ENCODE measurements around the gene MTOR.
A peak's percentile ranks its signal among the peaks of the same experiment; 100 is the strongest.
"Not testable (repeated sequence)": the region's sequence is repeated elsewhere in the genome, so short reads cannot be mapped to it uniquely, and the experiment has no call there.

Gene MTOR

GRCh38 chr1:11272832-11273594, 10.7 kb upstream of the MTOR start, which contains the start of gene UBIAD1:
Gene UBIAD1 (plus strand): TSS chr1:11273198. CDS start chr1:11273532, 334 bp downstream.
- peak within 1 kb of the TSS; percentile 76 for H3K9ac ChIP-seq (ENCODE audit: low read length)
- H3K4me3 ChIP-seq (ENCODE audit: low read length) = peak within 1 kb of the TSS; percentile 98
- peaks cover 7% of the 10 kb centered on the region for H3K4me1 ChIP-seq (ENCODE audit: control insufficient read depth, insufficient read depth, low read length)
- H3K36me3 ChIP-seq (ENCODE audit: control insufficient read depth, insufficient read depth, low read length) = no peaks in the 10 kb centered on the region
- peak within 1 kb of the TSS; percentile 96 for H3K27ac ChIP-seq (ENCODE audit: low read depth, low read length)
- H3K27me3 ChIP-seq (ENCODE audit: control insufficient read depth, insufficient read depth, low read length) = no peaks in the 10 kb centered on the region

GRCh38 chr1:11272544-11272831, 10.1 kb upstream of the MTOR start:
- Histone ChIP-seq H3K27me3 (ENCODE audit: control insufficient read depth, insufficient read depth, low read length) (no peaks in the 10 kb centered on the region), H3K4me3 (ENCODE audit: low read length) (peak overlapping the region; percentile 35), H3K4me1 (ENCODE audit: control insufficient read depth, insufficient read depth, low read length) (peaks cover 7% of the 10 kb centered on the region), H3K27ac (ENCODE audit: low read depth, low read length) (no peak overlapping the region), H3K36me3 (ENCODE audit: control insufficient read depth, insufficient read depth, low read length) (no peaks in the 10 kb centered on the region), H3K9ac (ENCODE audit: low read length) (no peak overlapping the region)

- H3K27ac ChIP-seq (ENCODE audit: low read depth, low read length); H3K4me1 ChIP-seq (ENCODE audit: control insufficient read depth, insufficient read depth, low read length); H3K27me3 ChIP-seq (ENCODE audit: control insufficient read depth, insufficient read depth, low read length); H3K4me3 ChIP-seq (ENCODE audit: low read length); H3K9ac ChIP-seq (ENCODE audit: low read length); H3K36me3 ChIP-seq (ENCODE audit: control insufficient read depth, insufficient read depth, low read length): not testable (repeated sequence)
These were observed 5.3 kb upstream of the MTOR start for GRCh38 chr1:11267350-11268337.

GRCh38 chr1:11266268-11267074, 4.1 kb upstream of the MTOR start:
- Histone ChIP-seq H3K4me3 (ENCODE audit: low read length) (no peak overlapping the region), H3K27me3 (ENCODE audit: control insufficient read depth, insufficient read depth, low read length) (no peaks in the 10 kb centered on the region), H3K36me3 (ENCODE audit: control insufficient read depth, insufficient read depth, low read length) (no peaks in the 10 kb centered on the region), H3K27ac (ENCODE audit: low read depth, low read length) (no peak overlapping the region), H3K4me1 (ENCODE audit: control insufficient read depth, insufficient read depth, low read length) (peaks cover 4% of the 10 kb centered on the region), H3K9ac (ENCODE audit: low read length) (no peak overlapping the region)

GRCh38 chr1:11256299-11256698, 6.1 kb downstream of the MTOR start:
- no peak overlapping the region for H3K27ac ChIP-seq (ENCODE audit: low read depth, low read length)
- H3K36me3 ChIP-seq (ENCODE audit: control insufficient read depth, insufficient read depth, low read length) = peaks cover 39% of the 10 kb centered on the region

GRCh38 chr1:11253226-11253625, 9.1 kb downstream of the MTOR start:
- H3K4me1 ChIP-seq (ENCODE audit: control insufficient read depth, insufficient read depth, low read length) = no peaks in the 10 kb centered on the region
- H3K4me3 ChIP-seq (ENCODE audit: low read length) = no peak overlapping the region
- H3K36me3 ChIP-seq (ENCODE audit: control insufficient read depth, insufficient read depth, low read length) = peaks cover 35% of the 10 kb centered on the region
- no peaks in the 10 kb centered on the region for H3K27me3 ChIP-seq (ENCODE audit: control insufficient read depth, insufficient read depth, low read length)
- H3K27ac ChIP-seq (ENCODE audit: low read depth, low read length) = no peak overlapping the region
- H3K9ac ChIP-seq (ENCODE audit: low read length) = no peak overlapping the region

More at GRCh38 chr1:11256299-11256698, 6.1 kb downstream of the MTOR start:
- Histone ChIP-seq H3K4me1 (ENCODE audit: control insufficient read depth, insufficient read depth, low read length) (no peaks in the 10 kb centered on the region), H3K4me3 (ENCODE audit: low read length) (no peak overlapping the region), H3K27me3 (ENCODE audit: control insufficient read depth, insufficient read depth, low read length) (no peaks in the 10 kb centered on the region), H3K9ac (ENCODE audit: low read length) (no peak overlapping the region)

GRCh38 chr1:11252538-11252937, 9.8 kb downstream of the MTOR start:
- H3K4me3 ChIP-seq (ENCODE audit: low read length) = no peak overlapping the region
- H3K4me1 ChIP-seq (ENCODE audit: control insufficient read depth, insufficient read depth, low read length) = no peaks in the 10 kb centered on the region
- no peak overlapping the region for H3K27ac ChIP-seq (ENCODE audit: low read depth, low read length)
- no peaks in the 10 kb centered on the region for H3K27me3 ChIP-seq (ENCODE audit: control insufficient read depth, insufficient read depth, low read length)
- H3K9ac ChIP-seq (ENCODE audit: low read length) = no peak overlapping the region
- peaks cover 42% of the 10 kb centered on the region for H3K36me3 ChIP-seq (ENCODE audit: control insufficient read depth, insufficient read depth, low read length)

- H3K27me3 ChIP-seq (ENCODE audit: control insufficient read depth, insufficient read depth, low read length) = no peaks in the 10 kb centered on the region
- H3K27ac ChIP-seq (ENCODE audit: low read depth, low read length) = no peak overlapping the region
- peaks cover 32% of the 10 kb centered on the region for H3K36me3 ChIP-seq (ENCODE audit: control insufficient read depth, insufficient read depth, low read length)
- H3K4me1 ChIP-seq (ENCODE audit: control insufficient read depth, insufficient read depth, low read length) = no peaks in the 10 kb centered on the region
- H3K9ac ChIP-seq (ENCODE audit: low read length) = no peak overlapping the region
- no peak overlapping the region for H3K4me3 ChIP-seq (ENCODE audit: low read length)
These were observed 14.2 kb downstream of the MTOR start for GRCh38 chr1:11248169-11248568.

- H3K27me3 ChIP-seq (ENCODE audit: control insufficient read depth, insufficient read depth, low read length) = no peaks in the 10 kb centered on the region
- no peak overlapping the region for H3K4me3 ChIP-seq (ENCODE audit: low read length)
- no peak overlapping the region for H3K27ac ChIP-seq (ENCODE audit: low read depth, low read length)
- H3K36me3 ChIP-seq (ENCODE audit: control insufficient read depth, insufficient read depth, low read length) = peaks cover 27% of the 10 kb centered on the region
- H3K9ac ChIP-seq (ENCODE audit: low read length) = no peak overlapping the region
- H3K4me1 ChIP-seq (ENCODE audit: control insufficient read depth, insufficient read depth, low read length) = no peaks in the 10 kb centered on the region
These were observed 16.2 kb downstream of the MTOR start for GRCh38 chr1:11245904-11246719.

- no peak overlapping the region for H3K27ac ChIP-seq (ENCODE audit: low read depth, low read length)
- no peak overlapping the region for H3K4me3 ChIP-seq (ENCODE audit: low read length)
- no peak overlapping the region for H3K9ac ChIP-seq (ENCODE audit: low read length)
- no peaks in the 10 kb centered on the region for H3K4me1 ChIP-seq (ENCODE audit: control insufficient read depth, insufficient read depth, low read length)
- peaks cover 30% of the 10 kb centered on the region for H3K36me3 ChIP-seq (ENCODE audit: control insufficient read depth, insufficient read depth, low read length)
- H3K27me3 ChIP-seq (ENCODE audit: control insufficient read depth, insufficient read depth, low read length) = no peaks in the 10 kb centered on the region
These were observed 17.1 kb downstream of the MTOR start for GRCh38 chr1:11245248-11245647.

GRCh38 chr1:11238311-11238710, 24.0 kb downstream of the MTOR start:
- Histone ChIP-seq H3K27me3 (ENCODE audit: control insufficient read depth, insufficient read depth, low read length) (no peaks in the 10 kb centered on the region), H3K36me3 (ENCODE audit: control insufficient read depth, insufficient read depth, low read length) (peaks cover 48% of the 10 kb centered on the region), H3K27ac (ENCODE audit: low read depth, low read length) (no peak overlapping the region), H3K4me3 (ENCODE audit: low read length) (no peak overlapping the region), H3K9ac (ENCODE audit: low read length) (no peak overlapping the region), H3K4me1 (ENCODE audit: control insufficient read depth, insufficient read depth, low read length) (no peaks in the 10 kb centered on the region)

All from rectal smooth muscle tissue (tissue), 1 donor.